ENCODE results near the gene CAMK1D.

DNA sequence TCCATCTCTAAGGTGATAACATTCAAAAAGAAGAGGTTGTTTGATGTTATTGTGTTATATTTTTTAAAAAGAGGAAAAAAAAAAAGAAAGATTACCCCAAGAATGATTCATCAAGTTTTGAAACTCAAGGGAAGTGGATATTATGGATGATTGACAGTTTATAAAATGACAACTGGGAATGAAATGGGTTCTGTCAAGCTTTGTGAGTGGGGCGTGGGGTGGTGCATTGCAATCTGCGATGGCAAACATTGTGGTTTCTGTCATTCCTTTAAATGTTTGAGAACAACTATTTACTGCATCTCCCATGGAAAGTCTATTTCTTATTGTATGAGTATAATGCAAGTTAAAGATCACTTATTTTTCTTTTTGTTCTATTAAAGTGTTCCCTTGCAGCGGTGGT is 355.1 kb downstream of the CAMK1D start:
- TF ChIP-seq HDAC2 (IDR thresholded peaks at IDR 0.05): no peak
- TF ChIP-seq POLR2A (IDR thresholded peaks at IDR 0.05; ENCODE audit: low read length): no peak
- TF ChIP-seq, protein P1, sequence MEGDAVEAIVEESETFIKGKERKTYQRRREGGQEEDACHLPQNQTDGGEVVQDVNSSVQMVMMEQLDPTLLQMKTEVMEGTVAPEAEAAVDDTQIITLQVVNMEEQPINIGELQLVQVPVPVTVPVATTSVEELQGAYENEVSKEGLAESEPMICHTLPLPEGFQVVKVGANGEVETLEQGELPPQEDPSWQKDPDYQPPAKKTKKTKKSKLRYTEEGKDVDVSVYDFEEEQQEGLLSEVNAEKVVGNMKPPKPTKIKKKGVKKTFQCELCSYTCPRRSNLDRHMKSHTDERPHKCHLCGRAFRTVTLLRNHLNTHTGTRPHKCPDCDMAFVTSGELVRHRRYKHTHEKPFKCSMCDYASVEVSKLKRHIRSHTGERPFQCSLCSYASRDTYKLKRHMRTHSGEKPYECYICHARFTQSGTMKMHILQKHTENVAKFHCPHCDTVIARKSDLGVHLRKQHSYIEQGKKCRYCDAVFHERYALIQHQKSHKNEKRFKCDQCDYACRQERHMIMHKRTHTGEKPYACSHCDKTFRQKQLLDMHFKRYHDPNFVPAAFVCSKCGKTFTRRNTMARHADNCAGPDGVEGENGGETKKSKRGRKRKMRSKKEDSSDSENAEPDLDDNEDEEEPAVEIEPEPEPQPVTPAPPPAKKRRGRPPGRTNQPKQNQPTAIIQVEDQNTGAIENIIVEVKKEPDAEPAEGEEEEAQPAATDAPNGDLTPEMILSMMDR (IDR thresholded peaks at IDR 0.05): no peak
- TF ChIP-seq, protein P2, sequence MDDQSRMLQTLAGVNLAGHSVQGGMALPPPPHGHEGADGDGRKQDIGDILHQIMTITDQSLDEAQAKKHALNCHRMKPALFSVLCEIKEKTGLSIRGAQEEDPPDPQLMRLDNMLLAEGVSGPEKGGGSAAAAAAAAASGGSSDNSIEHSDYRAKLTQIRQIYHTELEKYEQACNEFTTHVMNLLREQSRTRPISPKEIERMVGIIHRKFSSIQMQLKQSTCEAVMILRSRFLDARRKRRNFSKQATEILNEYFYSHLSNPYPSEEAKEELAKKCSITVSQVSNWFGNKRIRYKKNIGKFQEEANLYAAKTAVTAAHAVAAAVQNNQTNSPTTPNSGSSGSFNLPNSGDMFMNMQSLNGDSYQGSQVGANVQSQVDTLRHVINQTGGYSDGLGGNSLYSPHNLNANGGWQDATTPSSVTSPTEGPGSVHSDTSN (IDR thresholded peaks at IDR 0.05): no peak
- no peak for TF ChIP-seq RCOR1 (IDR thresholded peaks at IDR 0.05; ENCODE audit: low read depth, low read length)
- TF ChIP-seq, protein P3, sequence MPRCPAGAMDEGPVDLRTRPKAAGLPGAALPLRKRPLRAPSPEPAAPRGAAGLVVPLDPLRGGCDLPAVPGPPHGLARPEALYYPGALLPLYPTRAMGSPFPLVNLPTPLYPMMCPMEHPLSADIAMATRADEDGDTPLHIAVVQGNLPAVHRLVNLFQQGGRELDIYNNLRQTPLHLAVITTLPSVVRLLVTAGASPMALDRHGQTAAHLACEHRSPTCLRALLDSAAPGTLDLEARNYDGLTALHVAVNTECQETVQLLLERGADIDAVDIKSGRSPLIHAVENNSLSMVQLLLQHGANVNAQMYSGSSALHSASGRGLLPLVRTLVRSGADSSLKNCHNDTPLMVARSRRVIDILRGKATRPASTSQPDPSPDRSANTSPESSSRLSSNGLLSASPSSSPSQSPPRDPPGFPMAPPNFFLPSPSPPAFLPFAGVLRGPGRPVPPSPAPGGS (IDR thresholded peaks at IDR 0.05): no peak
- TF ChIP-seq, protein P4, sequence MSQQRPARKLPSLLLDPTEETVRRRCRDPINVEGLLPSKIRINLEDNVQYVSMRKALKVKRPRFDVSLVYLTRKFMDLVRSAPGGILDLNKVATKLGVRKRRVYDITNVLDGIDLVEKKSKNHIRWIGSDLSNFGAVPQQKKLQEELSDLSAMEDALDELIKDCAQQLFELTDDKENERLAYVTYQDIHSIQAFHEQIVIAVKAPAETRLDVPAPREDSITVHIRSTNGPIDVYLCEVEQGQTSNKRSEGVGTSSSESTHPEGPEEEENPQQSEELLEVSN (IDR thresholded peaks at IDR 0.05; ENCODE audit: borderline replicate concordance, low read depth): no peak
- no peak for TF ChIP-seq CBX2 (IDR thresholded peaks at IDR 0.05; ENCODE audit: borderline replicate concordance, low read depth)
- TF ChIP-seq, protein P5, sequence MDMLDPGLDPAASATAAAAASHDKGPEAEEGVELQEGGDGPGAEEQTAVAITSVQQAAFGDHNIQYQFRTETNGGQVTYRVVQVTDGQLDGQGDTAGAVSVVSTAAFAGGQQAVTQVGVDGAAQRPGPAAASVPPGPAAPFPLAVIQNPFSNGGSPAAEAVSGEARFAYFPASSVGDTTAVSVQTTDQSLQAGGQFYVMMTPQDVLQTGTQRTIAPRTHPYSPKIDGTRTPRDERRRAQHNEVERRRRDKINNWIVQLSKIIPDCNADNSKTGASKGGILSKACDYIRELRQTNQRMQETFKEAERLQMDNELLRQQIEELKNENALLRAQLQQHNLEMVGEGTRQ (IDR thresholded peaks at IDR 0.05): no peak
- no peak for TF ChIP-seq SMC3 (IDR thresholded peaks at IDR 0.05)
